GM12874 (cell line): ENCODE measurements around the gene RABAC1.

Source experiments
- CTCF ChIP-seq: IDR thresholded peaks from 2 replicates; pipeline ENCODE4 v1.5.1; 2011; ENCODE audit warnings: low read depth, mild to moderate bottlenecking, control low read depth, low read length, moderate library complexity; ENCODE audit not compliant: insufficient read depth

RABAC1 gene

GRCh38 chr19:41928221-41928683 lies 30.9 kb downstream of the RABAC1 start, which contains the start of gene ERFL:
TSS of gene ERFL (minus strand) at chr19:41928449. CDS start at chr19:41912919, 15,530 bp downstream.
- TF ChIP-seq CTCF, result 0 out of 2 replicates have a peak, but pooled peaks have one; percentile 2

- no peak for TF ChIP-seq CTCF
Observed at GRCh38 chr19:41927497-41928192, 31.5 kb downstream of the RABAC1 start.

GRCh38 chr19:41926763-41927496 lies 32.2 kb downstream of the RABAC1 start:
- TF ChIP-seq CTCF, result no peak

GRCh38 chr19:41926028-41926762 lies 32.9 kb downstream of the RABAC1 start:
- no peak for TF ChIP-seq CTCF

GRCh38 chr19:41925208-41926003 lies 33.7 kb downstream of the RABAC1 start:
- TF ChIP-seq CTCF, result no peak

GRCh38 chr19:41924151-41925145 lies 34.7 kb downstream of the RABAC1 start:
- no peak for TF ChIP-seq CTCF
